Kidney tubule cell (primary cell): ENCODE data around the gene DERL3.

ENCODE experiments used
- DNase-seq: peaks from one replicate; pipeline ENCODE4 v3.0.0-alpha.2; 2018; ENCODE audit warnings: low spot score

DERL3 gene

GRCh38 chr22:23831261-23831660, 7.5 kb downstream of the DERL3 start:
- no peak for DNase-seq

- no peak for DNase-seq
Observed at GRCh38 chr22:23829845-23830372, 8.9 kb downstream of the DERL3 start.

- DNase-seq = no peak
Observed at GRCh38 chr22:23828800-23829680, 9.8 kb downstream of the DERL3 start.

- no peak for DNase-seq
Observed at GRCh38 chr22:23827351-23827995, 11.3 kb downstream of the DERL3 start.

GRCh38 chr22:23826510-23827350, 12.1 kb downstream of the DERL3 start:
- DNase-seq = no peak

- DNase-seq = no peak
Observed at GRCh38 chr22:23825246-23825905, 13.4 kb downstream of the DERL3 start.

GRCh38 chr22:23824476-23825245, 14.1 kb downstream of the DERL3 start:
- DNase-seq = no peak

- DNase-seq = no peak
Observed at GRCh38 chr22:23823331-23823791, 15.4 kb downstream of the DERL3 start.

GRCh38 chr22:23822101-23822671, 16.6 kb downstream of the DERL3 start:
- no peak for DNase-seq

- DNase-seq = no peak
Observed at GRCh38 chr22:23820748-23821211, 18.0 kb downstream of the DERL3 start.

- DNase-seq = no peak
Observed at GRCh38 chr22:23818541-23818940, 20.3 kb downstream of the DERL3 start.

GRCh38 chr22:23817146-23817545, 21.7 kb downstream of the DERL3 start:
- no peak for DNase-seq

GRCh38 chr22:23816156-23816976, 22.4 kb downstream of the DERL3 start:
- DNase-seq = no peak

GRCh38 chr22:23815541-23816155, 23.2 kb downstream of the DERL3 start:
- no peak for DNase-seq

GRCh38 chr22:23812378-23812777, 26.4 kb downstream of the DERL3 start:
- DNase-seq = no peak

- DNase-seq = no peak
Observed at GRCh38 chr22:23806837-23807236, 32.0 kb downstream of the DERL3 start.

GRCh38 chr22:23804781-23805291, 34.0 kb downstream of the DERL3 start:
- no peak for DNase-seq

GRCh38 chr22:23803001-23803819, 35.6 kb downstream of the DERL3 start:
- DNase-seq = no peak
